Fibroblast of the conjunctiva (primary cell): ENCODE measurements around the gene LIN7C.
"Not testable (repeated sequence)": the region's sequence is repeated elsewhere in the genome, so short reads cannot be mapped to it uniquely, and the experiment has no call there.

Experiments
- DNase-seq: peaks from one replicate; pipeline ENCODE4 v3.0.0-alpha.2; 2010; ENCODE audit warnings: low read depth

Gene LIN7C

DNA sequence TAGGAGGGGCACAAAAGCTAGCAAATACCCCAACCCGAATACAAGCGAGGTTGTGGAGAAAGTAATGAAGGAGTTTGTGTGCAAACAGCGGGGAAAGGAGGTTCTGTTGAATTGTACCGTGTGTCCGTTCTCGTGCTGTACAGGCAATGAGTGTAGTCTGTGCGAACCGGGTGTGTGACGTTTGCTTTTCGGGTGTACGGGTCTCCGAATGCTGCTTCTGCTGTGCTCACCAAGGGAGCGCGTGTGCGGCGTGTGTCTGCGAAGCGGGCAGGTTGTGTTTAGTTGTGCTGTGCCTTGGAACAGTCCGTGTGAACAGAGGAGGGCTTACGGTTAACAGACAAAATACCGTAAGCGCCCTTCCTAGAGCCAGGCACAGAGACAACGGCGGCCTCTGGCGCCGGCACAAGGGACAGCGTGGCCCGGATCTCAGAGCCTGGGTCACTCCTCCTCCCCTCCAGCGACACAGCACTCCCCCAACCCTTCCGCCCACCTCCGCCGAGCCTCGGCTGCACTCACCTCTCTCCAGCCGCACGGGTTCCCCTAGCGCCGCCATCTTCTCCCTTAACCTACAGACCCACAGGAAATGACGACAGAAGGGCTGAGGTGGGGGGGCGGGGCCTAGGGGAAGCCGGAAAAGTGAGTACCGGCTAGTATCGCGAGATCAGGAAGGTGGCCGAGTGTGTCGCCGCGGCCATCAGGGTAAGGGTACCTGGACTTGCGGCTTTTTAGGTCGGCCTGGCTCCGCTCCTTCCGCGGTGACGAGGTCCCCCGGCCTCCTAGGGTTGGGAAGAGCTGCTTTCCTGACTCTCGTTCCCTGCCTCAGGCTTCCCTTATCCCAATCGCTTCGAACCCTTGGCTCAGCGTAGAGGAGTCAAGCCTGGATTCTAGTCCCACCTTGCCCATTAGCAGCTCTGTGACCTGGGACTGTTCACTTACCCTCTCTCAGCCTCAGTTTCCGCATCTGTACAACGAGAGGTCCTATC lies at the start of gene LIN7C:
TSS of gene LIN7C (minus strand) at position 570 of the 983 bp plus-strand sequence. CDS start at position 553, 17 bp downstream.
- DNase-seq: peak; percentile 86

GRCh38 chr11:27555264-27555663 lies 48.7 kb upstream of the LIN7C start:
- DNase-seq: no peak

DNA sequence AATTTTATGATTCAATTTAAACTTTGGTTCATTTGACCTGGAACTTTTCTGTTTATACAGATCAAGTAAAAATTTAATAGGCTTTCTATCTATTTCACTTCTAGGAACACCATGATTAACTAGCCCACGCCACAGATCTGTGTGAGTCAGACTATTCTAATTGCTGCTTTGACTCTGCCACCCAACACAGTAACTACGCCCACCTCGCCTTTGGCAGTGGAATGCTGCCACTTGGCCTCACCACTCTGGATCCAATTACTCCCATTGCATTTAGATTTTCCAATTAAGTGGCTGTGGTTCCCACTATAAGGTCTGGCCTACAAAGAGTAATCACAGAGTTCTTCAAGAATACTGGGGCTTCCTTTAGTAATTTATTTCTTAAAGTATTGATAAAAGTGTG lies 46.6 kb upstream of the LIN7C start:
- DNase-seq: no peak

DNA sequence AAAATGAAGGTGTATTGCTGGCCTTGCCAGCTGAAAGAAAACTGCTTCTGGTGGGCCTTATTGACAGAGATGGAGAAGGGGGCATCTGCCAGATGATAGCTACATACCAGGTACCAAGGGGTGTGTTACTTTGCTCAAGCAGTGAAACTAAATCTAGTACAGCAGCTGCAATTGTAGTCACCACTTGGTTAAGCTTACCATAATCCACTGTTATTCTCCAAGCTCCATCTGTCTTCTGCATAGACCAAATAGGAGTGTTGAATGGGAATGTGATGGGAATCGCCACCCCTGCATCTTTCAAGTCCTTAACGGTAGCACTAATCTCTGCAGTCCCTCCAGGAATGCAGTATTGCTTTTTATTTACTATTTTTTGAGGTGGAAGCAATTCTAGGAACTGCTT lies 45.8 kb upstream of the LIN7C start:
- DNase-seq: no peak

- DNase-seq: no peak
Measured at GRCh38 chr11:27551127-27551526, 44.6 kb upstream of the LIN7C start.

- DNase-seq: no peak
Measured at GRCh38 chr11:27545946-27546345, 39.4 kb upstream of the LIN7C start.

DNA sequence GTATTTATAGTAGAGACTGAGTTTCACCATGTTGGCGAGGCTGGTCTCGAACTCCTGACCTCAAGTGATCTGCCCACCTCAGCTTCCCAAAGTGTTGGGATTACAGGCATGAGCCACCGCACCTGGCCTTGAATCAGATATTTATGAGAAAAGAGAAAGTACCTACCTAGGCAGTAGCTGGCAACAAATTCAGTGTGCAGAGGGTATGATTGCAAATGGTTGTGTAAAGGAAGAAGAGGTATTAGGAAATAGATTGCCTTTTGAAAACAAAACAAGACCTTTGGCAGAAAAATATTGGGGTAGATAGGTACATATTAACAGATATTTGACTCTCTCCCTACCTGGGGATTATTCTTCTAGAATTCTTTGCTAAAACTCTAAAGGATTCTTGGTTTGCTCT lies 38.5 kb upstream of the LIN7C start:
- no peak for DNase-seq

DNA sequence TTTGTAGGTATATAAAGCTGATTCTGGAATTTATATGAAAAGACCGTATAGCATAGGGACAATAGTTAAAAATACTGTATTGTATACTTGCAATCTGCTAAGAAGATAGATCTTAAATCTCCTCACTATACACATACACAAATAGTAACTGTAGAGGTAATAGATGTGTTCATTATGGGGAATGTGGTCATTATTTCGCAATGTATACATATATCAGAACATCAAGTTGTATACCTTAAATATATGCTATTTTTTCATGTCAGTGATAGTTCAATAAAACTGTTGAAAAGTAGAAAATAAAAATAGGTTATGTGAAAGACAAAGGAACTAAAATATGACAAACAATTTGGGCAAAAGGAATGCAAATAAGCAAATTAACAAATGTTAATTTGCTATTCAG lies 35.2 kb upstream of the LIN7C start:
- no peak for DNase-seq

DNA sequence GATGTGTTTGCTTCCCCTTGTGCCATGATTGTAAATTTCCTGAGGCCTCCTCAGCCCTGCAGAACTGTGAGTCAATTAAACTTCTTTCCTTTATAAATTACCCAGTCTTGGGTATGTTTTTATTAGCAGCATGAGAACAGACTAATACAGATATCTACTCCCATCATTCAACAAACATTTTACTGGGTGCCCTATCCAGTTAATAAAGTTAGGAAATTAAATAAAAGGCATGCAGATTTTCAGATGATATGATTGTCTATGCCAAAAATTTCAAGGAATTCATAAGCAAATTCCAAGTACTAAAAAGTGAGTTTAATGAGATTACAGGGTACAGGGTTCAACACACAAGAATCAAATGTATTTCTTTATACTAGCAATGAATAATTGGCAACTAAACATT lies 33.5 kb upstream of the LIN7C start:
- DNase-seq: no peak

- no peak for DNase-seq
Measured at GRCh38 chr11:27535103-27535502, 28.5 kb upstream of the LIN7C start.

- DNase-seq: no peak
Measured at GRCh38 chr11:27532652-27533325, 26.2 kb upstream of the LIN7C start.

GRCh38 chr11:27528712-27529111 lies 22.1 kb upstream of the LIN7C start:
- DNase-seq: no peak

GRCh38 chr11:27526535-27526934 lies 20.0 kb upstream of the LIN7C start:
- no peak for DNase-seq

GRCh38 chr11:27525824-27526516 lies 19.4 kb upstream of the LIN7C start:
- DNase-seq: no peak

GRCh38 chr11:27524155-27524554 lies 17.6 kb upstream of the LIN7C start:
- DNase-seq: no peak

DNA sequence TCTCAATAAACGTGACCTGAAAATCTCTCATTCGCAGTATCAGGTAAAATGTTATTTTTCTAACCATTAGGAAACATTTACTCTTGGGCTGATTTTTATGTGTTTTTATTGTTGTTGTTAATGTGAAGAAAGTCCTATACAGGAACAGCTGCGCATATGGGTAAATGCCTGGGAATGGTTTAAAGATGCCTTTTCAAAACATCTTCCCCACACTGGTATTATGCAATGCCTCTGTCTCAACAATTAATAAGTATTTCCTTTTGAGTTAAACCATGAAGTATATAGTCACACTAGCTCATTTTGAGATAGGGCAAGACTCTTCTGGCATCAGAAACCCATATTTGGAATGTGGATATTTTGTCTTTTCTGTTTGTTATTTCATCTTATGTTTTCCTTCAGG lies 13.7 kb upstream of the LIN7C start:
- DNase-seq: no peak

DNA sequence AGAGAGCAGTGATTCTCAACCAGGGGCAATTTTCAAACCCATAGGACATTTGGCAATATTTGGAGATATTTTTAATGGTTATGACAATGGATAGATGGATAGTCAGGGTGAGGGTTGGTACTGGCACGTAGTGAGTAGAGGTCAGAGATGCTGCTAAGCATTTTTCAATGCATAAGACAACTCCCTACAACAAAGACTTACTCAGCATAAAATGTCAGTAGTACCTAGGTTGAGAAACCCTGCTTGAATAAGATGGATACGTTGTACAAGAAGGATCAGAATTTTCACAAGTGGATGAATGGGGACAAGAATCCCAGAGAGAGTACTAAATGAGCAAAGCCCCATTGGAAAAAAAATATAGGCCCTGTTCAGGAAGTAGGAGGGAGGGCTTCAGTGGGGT lies 11.9 kb upstream of the LIN7C start:
- DNase-seq: no peak

- not testable (repeated sequence) for DNase-seq
Measured at GRCh38 chr11:27517490-27517889, 10.9 kb upstream of the LIN7C start.

DNA sequence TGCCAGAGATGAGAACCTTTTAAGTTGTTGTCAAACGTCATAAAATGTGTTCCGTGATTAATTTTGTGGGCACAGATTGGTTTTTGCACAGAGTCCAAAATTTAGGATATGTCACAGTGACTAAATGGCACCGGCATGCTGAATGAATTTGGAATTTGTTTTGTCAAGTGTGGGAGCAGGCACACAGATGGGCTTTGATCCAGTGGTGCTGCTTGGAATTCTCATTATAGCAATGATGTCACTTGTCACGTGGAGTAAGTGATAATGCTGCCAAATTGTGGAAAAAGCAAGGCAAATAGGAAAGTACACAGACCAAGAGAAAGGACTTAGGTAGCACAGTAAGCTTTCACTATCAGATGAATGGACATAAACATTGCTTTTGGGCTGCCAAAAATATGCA lies 8.0 kb upstream of the LIN7C start:
- DNase-seq: no peak

- DNase-seq: no peak
Measured at GRCh38 chr11:27514076-27514475, 7.5 kb upstream of the LIN7C start.

DNA sequence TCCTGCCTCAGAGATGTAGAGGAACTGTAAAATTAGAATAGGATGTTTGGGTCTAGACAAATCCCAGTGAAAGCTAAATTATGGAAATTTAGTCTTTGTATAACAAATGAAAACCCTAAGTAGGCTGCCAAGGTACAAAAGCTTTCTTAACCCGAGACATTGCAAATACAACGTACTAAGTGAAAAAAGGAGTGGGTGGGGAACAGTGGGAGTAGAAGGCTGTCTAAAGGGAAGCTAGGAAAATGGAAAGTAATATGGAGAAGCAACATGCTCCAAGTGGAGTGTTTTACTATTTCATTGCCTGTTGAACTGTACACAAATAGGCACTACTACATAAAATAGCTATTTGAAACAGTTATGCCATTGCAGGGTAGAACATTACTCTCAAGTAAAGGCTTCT lies 6.8 kb upstream of the LIN7C start:
- no peak for DNase-seq

GRCh38 chr11:27512238-27512637 lies 5.7 kb upstream of the LIN7C start:
- DNase-seq: no peak

- no peak for DNase-seq
Measured at GRCh38 chr11:27509908-27510307, 3.3 kb upstream of the LIN7C start.
